ENCODE results near the gene PDZD11. TPM values are rescaled to one million over a fixed set of nuclear protein-coding genes. Genes with fewer than 3 reads are reported as not detected.

Gene PDZD11
- total RNA-seq (2021), result 30.4 and 30.6 TPM in 2 replicates
- long read RNA-seq, transcript PDZD11-202 (8 exons, 784 nt), result minor isoform, 9 of 64 reads
- long read RNA-seq, transcript PDZD11-201 (7 exons, 1,043 nt), result major isoform, 42 of 64 reads
- long read RNA-seq, partial matches to known transcripts, result 2 of 64 reads
- long read RNA-seq, other reads (novel, unspliced or antisense), result 11 of 64 reads

DNA sequence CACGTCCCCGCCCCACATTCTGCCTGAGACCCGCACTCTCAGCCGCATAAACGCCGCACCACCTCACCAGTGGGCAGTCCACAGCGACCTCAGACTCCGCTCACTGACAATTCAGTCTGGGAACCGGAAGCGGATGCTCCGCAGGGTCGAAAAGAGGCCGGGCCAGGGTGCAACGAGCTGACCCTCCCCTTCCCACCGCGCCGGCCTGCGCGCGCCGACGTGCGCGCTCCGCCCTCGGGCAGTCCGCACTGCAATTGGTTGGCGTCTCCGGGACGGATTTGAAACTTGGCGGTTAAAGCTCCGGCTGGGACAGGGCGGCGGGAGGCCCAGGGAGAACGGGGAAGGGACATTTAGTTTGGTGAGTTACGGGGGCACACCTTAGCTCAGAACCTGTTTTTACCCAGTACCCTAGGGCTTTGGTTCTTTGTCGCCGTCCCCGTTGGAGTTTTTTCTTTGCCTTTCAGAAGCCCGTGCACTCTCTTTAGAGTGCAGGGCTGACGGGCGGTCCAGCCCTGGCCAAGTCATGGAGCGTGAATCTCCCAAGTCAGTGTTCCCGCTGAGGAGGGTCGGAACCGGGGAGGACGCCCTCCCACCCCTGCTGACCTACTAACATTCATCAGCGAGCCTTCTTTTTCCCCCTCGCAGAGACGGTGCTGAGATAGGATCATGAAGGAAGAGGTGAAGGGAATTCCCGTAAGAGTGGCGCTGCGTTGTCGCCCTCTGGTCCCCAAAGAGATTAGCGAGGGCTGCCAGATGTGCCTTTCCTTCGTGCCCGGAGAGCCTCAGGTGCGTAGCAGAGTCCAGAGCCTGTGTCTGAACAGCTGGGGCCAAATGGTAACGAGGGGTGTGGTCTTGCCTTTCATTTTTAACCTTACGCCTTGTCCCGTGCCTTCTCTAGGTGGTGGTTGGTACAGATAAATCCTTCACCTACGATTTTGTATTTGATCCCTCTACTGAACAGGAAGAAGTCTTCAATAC lies at the start of gene PDZD11, which contains the start of gene KIF4A:
PDZD11 (minus strand) TSS at position 135 of the 978 bp plus-strand sequence. CDS start 586 bp downstream, outside the sequence.
KIF4A (plus strand) TSS at position 312 of the 978 bp plus-strand sequence; CDS start at position 667, 355 bp downstream.
- Histone ChIP-seq H4K5ac (ENCODE audit: insufficient read length, low read depth, low read length) (no peak within 1 kb of the TSS), H3K4ac (ENCODE audit: low read depth, low read length) (no peak within 1 kb of the TSS), H3K79me2 (ENCODE audit: insufficient read depth, low read length) (no peaks in the 10 kb centered on the region), H2BK120ac (ENCODE audit: low read depth, low read length, poor library complexity, severe bottlenecking) (no peak within 1 kb of the TSS), H2AK5ac (ENCODE audit: insufficient read length, low read length) (no peak within 1 kb of the TSS), H3T11ph (ENCODE audit: low read length) (no peak within 1 kb of the TSS), H3K18ac (ENCODE audit: insufficient read length, low read depth, low read length) (no peak within 1 kb of the TSS), H2BK12ac (ENCODE audit: insufficient read length, low read depth, low read length) (no peak within 1 kb of the TSS), H4K20me1 (ENCODE audit: control insufficient read depth, insufficient read depth, insufficient read length) (no peaks in the 10 kb centered on the region), H3K56ac (ENCODE audit: insufficient read length, low read depth, low read length) (no peak within 1 kb of the TSS), H2BK20ac (ENCODE audit: low read depth, low read length, poor library complexity, severe bottlenecking) (no peak within 1 kb of the TSS), H3K9me3 (ENCODE audit: control insufficient read depth, low read depth, low read length) (peaks cover 25% of the 10 kb centered on the region), H3K23me2 (ENCODE audit: insufficient read length, low read depth, low read length, poor library complexity, severe bottlenecking) (no peaks in the 10 kb centered on the region), H2BK5ac (ENCODE audit: insufficient read length, low read length) (no peak within 1 kb of the TSS), H3K27ac (ENCODE audit: insufficient read length, low read depth, low read length) (no peak within 1 kb of the TSS), H3K23ac (ENCODE audit: insufficient read length, low read depth, low read length) (no peak within 1 kb of the TSS), H3K79me1 (ENCODE audit: insufficient read depth, low read depth, low read length, poor library complexity, severe bottlenecking) (no peaks in the 10 kb centered on the region), H3K4me1 (ENCODE audit: insufficient read depth, low read length) (no peaks in the 10 kb centered on the region), H4K91ac (ENCODE audit: insufficient read length, low read depth, low read length) (no peak within 1 kb of the TSS), H4K8ac (replicated peaks; ENCODE audit: insufficient read length, low read depth, low read length) (no peak within 1 kb of the TSS), H3K4me2 (ENCODE audit: insufficient read depth, insufficient read length, low read length) (peak within 1 kb of the TSS; percentile 59), H2BK15ac (ENCODE audit: low read depth, low read length) (no peak within 1 kb of the TSS), H2AFZ (ENCODE audit: low read length) (no peak within 1 kb of the TSS), H3K9ac (ENCODE audit: extremely low read depth, insufficient read length, low read length) (peak within 1 kb of the TSS; percentile 49), H3K27me3 (ENCODE audit: insufficient read depth, low read length) (no peaks in the 10 kb centered on the region), H3K14ac (ENCODE audit: insufficient read depth, low read length) (no peak within 1 kb of the TSS)
- peaks cover 64 to 78% of the 10 kb centered on the region in 2 experiments for H3K9me3 Mint-ChIP-seq
- peak within 1 kb of the TSS; percentile 92 to 97 for H3K4me3 Mint-ChIP-seq
- peaks cover 9 to 14% of the 10 kb centered on the region in 2 experiments for H3K4me1 Mint-ChIP-seq
- peak; percentile 80 for DNase-seq
- H3K27me3 Mint-ChIP-seq (ENCODE audit: low read depth), result no peaks in the 10 kb centered on the region
- TF ChIP-seq, protein P1, sequence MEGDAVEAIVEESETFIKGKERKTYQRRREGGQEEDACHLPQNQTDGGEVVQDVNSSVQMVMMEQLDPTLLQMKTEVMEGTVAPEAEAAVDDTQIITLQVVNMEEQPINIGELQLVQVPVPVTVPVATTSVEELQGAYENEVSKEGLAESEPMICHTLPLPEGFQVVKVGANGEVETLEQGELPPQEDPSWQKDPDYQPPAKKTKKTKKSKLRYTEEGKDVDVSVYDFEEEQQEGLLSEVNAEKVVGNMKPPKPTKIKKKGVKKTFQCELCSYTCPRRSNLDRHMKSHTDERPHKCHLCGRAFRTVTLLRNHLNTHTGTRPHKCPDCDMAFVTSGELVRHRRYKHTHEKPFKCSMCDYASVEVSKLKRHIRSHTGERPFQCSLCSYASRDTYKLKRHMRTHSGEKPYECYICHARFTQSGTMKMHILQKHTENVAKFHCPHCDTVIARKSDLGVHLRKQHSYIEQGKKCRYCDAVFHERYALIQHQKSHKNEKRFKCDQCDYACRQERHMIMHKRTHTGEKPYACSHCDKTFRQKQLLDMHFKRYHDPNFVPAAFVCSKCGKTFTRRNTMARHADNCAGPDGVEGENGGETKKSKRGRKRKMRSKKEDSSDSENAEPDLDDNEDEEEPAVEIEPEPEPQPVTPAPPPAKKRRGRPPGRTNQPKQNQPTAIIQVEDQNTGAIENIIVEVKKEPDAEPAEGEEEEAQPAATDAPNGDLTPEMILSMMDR (conservative IDR thresholded peaks at IDR 0.05), result no peak
- WGBS (ENCODE audit: extremely low coverage, insufficient read length, low lambda C conversion rate), result no CpG with 5 or more reads among the region's 62 CpGs
- H3K36me3 Mint-ChIP-seq (ENCODE audit: insufficient read depth in 1 of 3, low read depth in 3 of 3), result peaks cover 8 to 47% (median 35%) of the 10 kb centered on the region in 3 experiments
- peak within 1 kb of the TSS; percentile 78 to 99 (median 93); a peak in 6 of 7 replicates for H3K27ac Mint-ChIP-seq
